Right renal pelvis (tissue), 4 donors: ENCODE results near the gene NSD1. TPM values are rescaled to one million over a fixed set of nuclear protein-coding genes. Genes with fewer than 3 reads are reported as not detected.

Experiments used
- DNase-seq, 4 donors: peaks; one replicate each; pipeline ENCODE4 v3.0.0-alpha.2; 2013; ENCODE audit warnings: low read depth in 4 of 4, low spot score in 3 of 4, missing footprints in 1 of 4
- polyA plus RNA-seq, 4 donors: library from polyadenylated mRNA; unstranded; fragments of 120-200 nt; gene quantifications; one replicate each; pipeline ENCODE4 v1.2.1, GENCODE V29; 2013; ENCODE audit not compliant: insufficient read length in 4 of 4

NSD1 gene
- polyA plus RNA-seq, 4 donors, result 60.5 to 67.0 (median 64.6) TPM

GRCh38 chr5:177097016-177097985 lies 36.3 kb upstream of the NSD1 start:
- no peak for DNase-seq

DNA sequence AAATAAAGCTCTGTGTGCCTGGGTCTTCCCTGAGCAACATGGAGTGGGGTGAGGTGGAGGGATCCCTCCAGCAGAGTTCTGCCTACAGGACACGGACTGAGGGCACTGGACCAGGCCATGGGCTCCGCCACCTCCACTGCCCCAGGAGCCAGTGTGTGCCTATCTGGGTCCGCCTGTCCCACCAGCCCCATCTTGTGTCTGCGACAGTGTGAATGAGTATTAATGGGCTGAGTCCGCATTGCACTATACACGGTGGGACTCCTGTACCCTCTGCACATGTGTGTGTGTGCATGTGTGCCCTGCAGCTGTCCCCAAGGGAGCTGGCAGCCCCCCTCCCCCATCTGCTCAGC lies 35.5 kb upstream of the NSD1 start:
- DNase-seq, result no peak

DNA sequence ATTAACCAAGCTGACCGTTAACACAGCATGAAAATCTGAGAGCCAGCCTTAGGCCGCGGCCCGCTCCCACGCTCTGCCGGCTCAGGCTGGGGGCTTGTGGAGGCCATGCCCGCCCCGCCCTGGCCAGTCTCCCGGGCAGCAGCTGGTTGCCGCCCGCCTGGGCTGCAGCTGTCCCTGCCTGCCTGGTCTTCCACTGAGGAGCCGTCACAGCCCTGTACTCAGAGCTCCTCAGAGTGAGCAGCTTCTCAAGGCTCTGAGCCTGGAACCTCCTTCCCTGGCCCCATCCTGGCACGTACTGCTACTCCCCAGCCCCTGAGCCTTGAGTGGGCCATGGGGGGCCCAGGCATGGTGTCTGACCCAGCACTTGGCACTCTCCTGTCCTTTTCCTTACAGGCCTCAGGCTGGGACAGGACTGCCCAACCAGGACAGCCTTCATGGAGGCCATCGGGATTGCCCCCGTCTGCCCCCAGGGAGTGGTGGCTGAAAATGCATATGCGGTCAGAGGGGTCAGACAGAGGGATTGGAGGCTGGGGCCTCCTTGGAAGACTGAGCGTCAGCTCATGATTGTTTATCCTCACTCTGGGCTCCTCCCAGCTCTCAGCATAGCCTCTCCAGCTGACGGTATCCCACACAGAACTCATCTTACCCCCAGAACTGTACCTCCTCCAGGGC lies 35.0 kb upstream of the NSD1 start:
- DNase-seq, result no peak

DNA sequence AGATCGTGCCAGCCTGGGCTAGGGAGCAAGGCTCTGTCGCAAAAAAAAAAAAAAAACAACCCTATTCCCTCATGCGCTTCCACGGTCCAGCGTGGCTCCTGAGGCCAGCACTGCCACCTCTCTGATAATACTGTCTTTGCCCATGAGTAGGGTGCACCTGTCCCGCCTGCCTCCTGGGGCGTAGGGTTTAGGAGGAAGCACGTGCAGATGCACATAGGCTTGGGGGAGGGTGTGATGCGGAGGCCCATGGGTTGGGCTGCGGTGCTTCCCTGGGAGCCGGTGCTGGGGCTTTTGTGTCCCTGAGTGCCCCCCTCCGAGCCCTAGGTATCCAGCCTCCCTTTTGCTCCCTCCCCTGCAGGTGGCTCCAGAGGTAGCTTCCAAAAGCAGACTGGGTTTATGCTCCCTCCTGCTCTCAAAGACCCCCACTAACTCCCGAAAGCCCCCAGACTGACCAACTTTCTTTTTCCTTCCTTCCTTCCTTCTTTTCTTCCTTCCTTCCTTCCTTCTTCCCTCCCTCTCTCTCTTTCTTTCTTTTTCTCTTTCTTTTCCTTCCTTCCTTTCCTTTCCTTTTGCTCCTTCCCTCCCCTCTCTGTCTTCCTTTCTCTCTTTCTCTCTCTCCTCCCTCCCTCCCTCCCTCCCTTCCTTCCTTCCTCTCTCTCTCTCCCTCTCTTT lies 34.0 kb upstream of the NSD1 start:
- no peak for DNase-seq

GRCh38 chr5:177100714-177101121 lies 32.9 kb upstream of the NSD1 start:
- DNase-seq, result no peak

DNA sequence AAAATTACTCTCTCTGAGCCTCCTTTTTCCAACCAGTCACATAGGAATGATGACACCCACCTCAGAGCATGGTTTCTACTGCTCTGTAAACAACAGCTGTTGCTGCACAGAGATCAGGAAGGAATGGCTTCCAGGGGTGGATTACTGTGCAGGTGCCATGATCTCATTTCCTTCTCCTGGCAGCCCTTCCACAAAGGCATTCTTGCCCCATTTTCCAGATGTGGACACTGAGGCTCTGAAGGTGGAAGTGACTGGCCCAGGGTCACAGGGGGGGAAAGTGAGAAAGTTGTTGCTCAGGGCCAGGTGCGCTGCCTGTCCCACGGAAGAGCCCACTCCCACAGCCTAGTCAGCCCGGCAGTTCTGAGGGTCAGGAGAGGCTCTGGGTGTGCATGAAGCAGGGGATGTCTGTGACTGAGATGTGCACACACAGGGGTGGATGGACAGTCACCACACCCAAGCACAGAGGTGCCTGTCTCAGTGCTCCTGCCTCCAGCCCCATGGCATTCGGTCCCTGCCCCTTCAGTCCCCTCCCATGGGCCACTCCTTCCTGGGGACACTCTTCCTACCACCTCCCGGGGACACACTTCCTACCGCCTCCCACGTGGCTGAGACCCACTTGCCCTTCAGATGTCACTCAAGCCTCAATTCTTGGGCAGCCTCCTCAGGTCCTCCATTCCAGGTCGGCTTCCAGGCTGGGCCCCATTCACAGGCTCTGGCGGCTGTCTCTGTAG lies 29.9 kb upstream of the NSD1 start:
- no peak for DNase-seq

GRCh38 chr5:177105691-177106476 lies 27.7 kb upstream of the NSD1 start:
- DNase-seq, result no peak

DNA sequence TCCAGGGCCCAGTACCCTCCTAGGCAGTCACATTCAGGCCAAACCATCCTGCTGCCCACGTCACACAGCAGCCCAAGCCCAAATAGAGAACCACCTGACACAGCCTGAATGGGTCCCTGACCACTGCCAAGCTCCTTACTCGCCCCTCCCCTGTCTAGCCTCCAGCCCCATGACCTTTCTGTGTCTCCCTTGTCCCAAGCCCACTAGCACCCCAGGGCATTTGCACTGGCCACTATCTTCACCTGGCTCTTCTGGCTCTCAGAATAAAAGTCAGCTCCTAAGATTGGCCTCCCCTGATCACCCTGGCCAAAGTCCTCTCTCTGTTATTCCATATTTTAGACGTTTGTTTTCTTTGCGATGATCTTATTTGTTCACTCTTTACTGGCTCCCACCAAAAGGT lies 26.4 kb upstream of the NSD1 start:
- DNase-seq, result no peak

DNA sequence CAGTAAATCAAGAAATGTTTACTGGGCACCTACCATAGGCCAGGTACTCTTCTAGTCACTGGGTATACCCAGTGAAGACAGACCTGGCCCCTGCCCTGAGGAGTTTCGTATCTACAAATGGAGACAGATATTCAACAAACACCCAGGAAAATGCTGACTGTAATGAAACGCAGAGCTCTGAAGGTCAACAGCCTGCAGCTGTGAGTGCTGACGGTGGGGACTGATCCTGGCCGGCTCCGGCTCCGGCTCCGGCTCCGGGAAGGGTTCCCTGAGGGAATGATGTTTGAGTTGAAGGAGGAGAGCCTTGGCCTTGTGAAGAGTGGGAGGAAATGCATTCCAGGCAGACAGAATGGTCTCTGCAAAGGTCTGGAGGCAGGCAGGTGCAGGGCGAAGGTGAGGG lies 23.8 kb upstream of the NSD1 start:
- no peak for DNase-seq

DNA sequence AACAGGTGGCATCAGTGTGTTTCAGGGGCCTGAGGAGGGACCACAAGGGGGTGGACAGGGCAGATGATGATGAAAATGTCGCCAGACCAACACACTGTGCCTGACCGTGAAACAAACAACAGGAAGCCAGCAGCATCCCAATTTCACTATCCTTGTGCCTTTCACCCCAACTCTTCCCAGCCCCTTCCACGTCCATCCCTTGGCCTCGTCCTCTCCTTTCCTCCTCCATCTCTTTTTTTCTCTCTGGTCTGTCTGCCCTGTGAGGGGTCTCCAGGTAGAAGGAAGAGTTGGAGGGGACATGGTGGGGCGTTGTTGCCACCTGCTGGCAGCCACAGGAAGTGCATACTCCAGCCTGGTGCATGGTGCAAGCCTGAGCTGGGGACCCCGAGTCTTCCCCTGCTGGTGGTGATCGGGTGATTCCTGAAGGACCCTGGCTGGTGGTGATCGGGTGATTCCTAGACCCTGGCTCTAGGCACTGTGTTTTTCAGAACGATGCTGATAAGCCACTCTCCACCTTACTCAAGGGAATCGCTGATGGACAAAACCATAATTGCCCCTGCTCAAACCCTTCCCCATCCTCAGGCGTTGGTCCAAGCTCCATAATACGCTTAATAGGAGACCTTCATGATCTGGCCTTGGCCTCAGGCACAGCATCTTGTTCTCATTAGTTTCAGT lies 21.7 kb upstream of the NSD1 start:
- no peak for DNase-seq

- DNase-seq, result no peak
Observed at GRCh38 chr5:177112589-177113220, 20.9 kb upstream of the NSD1 start.

DNA sequence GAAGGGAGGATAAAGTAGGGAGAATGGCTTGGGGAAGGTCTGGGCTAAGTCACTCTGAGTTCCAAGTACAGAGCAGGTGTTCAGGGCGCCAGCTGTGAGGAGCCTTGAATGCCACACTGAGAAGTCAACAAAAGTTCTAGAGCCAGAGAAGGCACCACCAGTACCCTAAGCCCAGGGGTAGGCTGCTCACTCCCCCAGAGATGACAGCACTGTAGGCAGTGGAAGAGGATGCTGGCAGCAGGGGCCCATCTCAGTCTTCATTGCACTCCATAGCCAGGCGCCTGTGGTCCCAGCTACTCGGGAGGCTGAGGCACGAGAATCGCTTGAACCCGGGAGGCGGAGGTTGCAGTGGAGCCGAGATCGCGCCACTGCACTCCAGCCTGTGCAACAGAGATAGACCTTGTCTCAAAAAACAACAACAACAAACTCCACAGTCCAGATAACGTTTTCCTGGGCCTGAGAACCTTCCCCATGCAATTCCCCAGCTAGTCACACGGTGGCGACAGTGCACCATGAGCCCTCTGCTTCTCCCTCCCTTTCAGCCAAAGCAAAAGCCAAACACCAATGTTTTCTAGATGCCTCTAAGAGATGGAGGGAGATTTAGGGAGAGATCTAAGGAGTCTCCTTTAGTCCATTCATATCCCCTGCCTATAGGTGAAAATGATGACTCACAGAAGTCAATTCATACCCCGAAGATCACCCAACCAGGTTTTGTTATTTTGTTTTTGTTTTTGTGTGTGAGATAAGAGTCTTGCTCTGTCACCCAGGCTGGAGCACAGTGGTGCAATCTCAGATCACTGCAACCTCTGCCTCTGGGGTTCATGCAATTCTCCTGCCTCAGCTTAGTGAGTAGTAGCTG lies 19.8 kb upstream of the NSD1 start:
- DNase-seq, result peak in 2 of 4 donors; percentile 55 to 71

DNA sequence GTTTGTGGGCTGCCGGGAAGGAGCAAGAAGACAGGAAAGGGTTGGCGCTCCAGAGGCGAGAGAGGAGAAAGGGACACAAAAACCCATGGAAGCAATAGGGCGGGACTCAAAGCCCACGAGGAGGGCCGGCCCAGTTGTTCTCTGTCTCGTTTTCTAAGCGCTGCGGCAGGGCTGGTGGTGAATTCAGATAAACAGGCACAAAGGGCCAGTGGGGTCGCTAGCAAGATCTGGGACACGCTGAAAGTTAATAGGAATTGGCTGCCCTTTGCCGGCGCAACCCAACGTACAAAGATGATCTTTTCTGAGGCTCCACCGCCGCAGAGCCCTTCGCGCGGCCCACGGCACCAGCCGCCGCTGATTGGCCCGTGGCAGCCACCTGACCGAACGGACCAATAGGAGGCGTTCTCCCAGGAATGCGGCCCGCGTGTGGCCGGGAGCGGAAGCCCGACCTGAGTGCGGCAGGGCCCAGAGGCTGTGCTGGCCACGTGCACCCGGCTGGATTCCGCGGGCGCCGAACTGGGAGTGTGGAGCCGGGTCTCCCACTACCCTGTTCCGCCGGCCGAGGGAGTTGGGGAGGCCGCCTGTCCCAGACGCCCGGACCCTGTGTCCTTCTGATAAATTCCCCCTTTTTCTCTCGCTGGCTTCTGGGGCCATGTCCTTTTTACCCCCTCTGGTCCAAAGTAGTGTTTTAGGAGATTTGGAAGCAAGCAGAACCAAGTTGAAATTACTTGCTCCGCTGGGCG lies 16.8 kb upstream of the NSD1 start:
- DNase-seq, result peak in 3 of 4 donors; percentile 65 to 77 (median 73)

GRCh38 chr5:177117441-177118045 lies 16.0 kb upstream of the NSD1 start:
- DNase-seq, result no peak

DNA sequence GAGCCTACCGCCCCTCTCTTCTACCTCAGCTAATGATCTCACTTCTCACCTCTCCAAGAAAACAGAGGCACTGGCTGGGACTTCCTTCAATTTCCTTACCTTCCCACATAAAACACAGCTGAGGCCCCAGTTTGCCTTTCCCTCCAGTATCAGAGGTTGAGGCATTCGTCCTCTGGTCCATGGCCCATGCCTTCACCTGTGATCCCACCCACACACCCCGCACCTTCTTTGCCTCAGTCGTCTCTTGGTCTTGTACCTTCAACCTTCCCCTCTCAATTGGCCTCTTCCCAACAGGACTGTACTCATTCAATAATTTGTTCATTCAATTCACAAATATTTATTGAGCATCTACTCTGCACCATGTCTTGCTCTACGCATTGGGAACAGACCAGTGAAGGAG lies 11.0 kb upstream of the NSD1 start:
- no peak for DNase-seq

- no peak for DNase-seq
Observed at GRCh38 chr5:177123789-177124485, 9.6 kb upstream of the NSD1 start.
